HG03095 (cell line): Measurements from ENCODE around the gene RNFT2.
"Not testable (repeated sequence)": the region's sequence is repeated elsewhere in the genome, so short reads cannot be mapped to it uniquely, and the experiment has no call there.

Experiments
- ATAC-seq: cut with Tn5 transposase; IDR thresholded peaks from one replicate; pipeline ENCODE4 v1.9.1; 2021; ENCODE audit warnings: moderate library complexity; ENCODE audit not compliant: unreplicated experiment

Gene RNFT2

DNA sequence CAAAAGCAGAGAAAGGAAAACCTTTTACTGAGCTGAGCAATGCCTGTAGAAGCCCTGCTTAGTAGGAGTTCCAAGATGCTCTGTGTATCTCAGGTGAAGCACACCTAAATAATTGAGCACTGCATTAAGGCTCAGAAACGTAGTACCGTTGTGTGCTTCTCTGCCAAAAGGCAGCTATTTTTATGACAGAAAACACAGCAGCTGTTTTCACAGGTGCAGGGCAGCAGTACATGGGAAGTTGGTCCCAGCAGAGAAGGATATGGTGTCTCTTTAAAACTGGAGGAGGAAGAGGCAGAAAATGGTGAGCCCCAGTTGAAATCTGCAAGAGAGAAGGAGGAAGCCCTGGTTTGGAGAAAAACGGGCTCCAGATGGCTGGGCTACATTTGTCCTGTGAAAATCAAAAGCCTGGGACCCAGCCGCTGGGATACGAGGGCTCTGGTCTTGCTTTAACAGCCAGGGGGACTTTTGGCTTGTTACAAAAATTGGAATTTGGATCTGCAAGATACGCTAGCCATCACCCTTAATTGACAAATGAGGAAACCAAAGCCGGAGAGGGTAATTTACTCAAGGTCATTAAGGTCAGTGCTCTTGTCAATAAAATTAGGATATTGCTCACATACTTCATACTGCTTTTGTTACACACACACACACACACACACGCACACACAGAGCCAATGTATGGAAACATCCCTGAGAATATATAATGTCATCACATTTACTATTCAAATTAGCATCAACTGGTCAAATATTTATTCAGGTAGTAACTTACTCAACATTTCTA, 27.6 kb upstream of the RNFT2 start:
- no peak for ATAC-seq

GRCh38 chr12:116712458-116713303, 25.4 kb upstream of the RNFT2 start:
- no peak for ATAC-seq

GRCh38 chr12:116713527-116713926, 24.6 kb upstream of the RNFT2 start:
- ATAC-seq = no peak

DNA sequence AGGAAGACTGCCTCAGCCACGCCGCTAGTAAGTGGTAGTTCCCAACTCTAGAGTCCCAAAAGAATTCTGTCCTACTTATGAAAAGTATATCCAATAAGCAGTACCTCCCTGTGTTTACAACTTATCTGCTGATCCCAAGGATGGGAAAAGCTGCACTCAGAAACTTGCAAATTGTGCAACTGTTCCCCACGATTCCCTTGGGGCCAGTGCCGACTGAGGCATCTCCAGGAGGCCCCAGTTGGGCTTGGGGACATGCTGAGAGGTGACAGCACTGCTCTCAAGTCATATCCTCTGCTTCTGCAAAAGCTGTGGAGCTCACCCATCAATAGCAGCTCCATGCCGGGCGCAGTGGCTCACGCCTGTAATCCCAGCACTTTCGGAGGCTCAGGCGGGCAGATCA, 23.9 kb upstream of the RNFT2 start:
- ATAC-seq = no peak

DNA sequence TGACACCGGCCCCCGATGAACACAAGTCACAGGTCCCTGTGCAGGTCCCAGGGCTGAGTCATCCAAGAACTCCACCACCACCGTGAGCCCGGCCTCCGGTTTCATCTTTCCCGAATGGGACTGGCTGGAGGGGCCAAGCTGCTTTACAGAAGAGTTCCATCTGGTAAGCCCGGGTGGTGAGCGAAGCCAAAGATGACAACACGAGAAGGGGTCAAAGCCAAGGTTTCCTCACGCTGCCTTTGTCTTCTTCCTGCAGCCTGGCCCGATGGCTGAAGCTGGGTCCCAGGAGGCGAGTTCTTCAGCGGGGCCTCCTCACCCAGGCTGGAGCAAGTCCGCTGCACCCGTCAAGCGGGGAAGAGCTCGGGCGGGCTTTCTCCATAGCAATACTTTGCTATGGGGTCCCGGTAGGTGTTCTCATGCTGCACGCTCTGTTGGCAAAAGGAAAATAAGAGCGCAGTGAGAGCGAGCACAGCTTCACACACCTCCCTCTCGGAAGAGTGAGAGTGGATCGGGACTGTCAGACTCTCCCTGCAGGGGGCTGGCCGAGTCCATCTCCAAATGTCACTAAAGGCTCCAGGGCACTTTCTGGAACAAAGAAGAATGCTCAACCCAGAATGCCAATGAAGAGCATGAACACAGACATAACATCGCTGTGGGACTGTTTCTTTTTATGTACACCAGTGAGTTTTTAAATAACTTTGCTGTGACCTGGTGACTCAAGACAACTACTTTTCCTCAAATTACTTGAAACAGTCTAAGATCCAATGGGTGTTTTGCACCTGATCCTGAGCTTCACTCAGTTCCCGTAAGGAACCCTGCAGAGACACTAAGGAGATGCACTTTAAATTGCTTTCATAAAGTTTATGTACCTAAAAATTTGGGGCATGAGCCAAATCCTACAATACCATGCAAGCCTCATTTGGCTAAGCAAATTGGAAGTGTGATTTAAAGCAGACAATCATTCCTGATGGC, 20.4 kb upstream of the RNFT2 start:
- ATAC-seq = no peak

DNA sequence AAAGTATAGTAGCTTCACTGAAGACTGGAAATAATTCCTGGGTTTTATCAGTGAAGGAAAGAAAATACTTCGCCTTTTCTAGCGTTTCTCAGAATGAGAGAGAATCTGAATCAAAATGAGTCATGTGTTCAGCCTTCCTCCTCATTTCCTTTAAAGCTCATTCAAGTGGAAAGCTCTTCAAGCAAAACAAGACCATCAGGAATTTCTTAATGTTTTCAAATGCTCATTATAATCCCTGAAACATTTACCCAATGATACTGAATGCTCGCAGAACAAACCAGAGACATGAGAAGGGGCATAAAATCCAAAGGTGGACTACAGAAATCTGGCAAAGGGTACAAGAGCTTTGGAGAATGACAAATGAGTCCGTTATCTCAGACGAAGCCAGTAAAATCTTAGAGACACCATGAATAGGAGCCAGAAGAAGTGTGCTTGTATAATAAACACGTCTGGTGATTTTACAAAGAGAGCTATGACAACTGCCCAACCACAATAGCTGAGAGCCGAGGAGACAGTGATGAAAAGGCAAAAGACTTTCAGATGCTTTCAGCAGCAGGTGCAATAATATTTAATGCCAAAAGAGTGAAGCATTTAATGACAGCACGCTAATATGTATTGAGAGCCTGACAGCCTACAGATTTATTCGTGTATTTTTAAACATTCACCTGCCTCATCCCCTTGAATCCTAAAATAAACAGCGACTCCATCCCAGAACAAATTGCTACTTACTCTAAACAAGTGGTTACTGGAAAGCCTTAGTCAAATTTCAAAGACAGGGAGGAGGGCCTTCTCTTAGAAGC, 19.3 kb upstream of the RNFT2 start:
- no peak for ATAC-seq

DNA sequence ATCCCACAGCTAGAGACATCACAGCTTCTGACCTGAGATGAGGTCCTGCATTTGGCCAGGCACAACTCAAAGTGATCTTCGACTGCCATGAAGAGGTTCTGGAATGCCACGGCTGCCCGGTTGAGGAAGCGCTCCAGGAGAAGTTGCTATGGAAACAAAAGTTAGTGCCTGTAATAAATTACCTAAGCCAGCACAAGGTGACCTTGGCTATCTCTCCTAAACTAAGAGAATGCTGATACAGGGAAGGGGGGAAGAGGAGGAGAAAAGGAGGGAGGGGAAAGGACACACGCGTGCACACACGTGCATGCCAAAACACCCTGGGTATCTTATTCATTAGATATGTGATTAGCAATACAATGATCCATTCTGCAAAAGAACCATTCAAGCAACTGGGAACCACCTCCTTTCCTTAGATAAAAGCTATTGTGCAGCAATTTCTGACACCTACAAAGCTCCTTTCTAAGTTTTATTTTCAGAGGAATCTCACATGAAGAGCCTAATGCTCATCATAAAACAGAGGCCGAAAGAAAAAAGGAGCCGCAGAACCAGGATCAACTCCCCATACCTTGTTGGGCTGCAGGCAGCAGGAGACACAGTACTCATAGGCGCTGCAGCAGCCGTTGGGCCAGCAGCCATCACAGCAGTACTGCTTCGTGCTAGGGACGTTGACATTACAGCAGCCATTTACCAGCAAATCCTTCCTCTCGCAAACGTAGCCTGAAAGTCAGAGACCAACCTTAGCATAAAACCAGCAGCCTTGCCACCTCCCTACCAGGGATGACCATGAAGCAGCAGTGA, 18.2 kb upstream of the RNFT2 start:
- no peak for ATAC-seq

DNA sequence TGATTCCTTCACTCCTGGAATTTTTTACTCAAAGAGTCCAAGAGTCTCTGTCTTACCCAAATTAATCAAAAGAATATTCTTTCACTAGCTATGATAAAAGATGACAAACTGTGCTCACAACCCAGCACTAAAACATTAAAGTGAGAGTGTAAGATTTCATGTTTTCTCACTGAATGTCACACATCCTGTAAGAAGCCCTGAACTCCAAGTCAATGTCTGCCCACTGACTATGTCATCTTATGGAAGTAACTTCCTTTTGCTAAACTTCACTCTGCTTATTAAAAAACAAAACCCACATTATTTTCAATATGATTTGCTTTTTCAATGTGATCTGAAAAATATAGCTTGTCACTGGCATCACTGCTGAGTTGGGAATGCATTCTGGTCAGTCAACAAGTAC, 15.9 kb upstream of the RNFT2 start:
- ATAC-seq = no peak

DNA sequence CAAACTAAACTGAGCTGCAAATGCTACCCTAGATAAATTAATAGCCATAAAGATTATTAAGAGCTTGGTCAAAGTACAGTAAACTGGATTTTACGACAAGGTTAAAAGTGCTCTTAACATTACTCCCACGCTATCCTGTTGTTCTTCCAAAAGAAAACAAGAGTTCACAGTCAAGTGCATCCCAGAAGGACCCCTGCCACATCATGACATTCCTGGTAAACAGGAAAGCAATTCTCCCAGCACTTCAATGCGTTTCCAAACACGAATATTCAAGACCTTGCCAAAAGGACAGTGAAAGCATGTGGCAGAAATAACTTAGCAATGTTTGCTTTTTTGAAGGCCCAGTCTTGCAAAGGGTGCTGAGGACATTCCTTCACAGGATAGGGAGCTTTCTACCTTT, 11.4 kb upstream of the RNFT2 start:
- no peak for ATAC-seq

DNA sequence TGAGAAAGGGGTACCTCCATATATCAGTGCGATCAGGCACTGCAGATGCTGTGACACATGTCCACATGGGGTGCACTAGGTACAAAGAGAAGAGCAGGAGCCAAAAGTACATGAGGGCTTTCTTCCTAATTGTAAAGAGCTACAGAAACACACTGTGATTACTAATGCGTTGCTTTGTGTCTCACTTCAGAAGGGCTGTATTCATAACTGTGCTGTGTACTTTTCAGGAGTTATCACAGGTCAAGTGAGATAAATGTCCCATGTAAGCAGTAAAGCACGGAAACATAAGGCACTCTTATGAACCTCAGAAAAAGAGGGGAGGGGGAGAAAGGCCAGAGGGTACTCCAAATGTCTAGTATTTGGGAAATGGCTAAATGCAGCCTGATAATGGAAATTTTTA, 10.9 kb upstream of the RNFT2 start:
- no peak for ATAC-seq

DNA sequence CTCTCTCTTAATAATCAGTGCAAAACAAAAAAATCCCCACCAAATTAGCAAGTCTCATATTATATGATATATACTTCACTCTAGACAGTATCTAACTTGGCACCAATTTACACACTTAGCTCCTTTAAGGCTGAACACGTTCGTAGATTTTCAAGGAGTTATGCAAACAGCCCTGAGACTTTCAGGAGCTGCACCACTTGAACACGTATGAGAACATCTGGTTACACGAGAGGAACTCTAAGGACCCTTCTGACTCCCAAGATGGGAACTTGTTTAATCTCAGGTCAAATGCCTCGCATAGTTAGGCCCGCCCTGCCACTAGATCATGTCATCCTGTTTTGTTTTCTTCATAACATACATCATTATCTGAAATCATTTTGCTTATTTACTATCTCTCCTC, 10.2 kb upstream of the RNFT2 start:
- ATAC-seq = no peak

DNA sequence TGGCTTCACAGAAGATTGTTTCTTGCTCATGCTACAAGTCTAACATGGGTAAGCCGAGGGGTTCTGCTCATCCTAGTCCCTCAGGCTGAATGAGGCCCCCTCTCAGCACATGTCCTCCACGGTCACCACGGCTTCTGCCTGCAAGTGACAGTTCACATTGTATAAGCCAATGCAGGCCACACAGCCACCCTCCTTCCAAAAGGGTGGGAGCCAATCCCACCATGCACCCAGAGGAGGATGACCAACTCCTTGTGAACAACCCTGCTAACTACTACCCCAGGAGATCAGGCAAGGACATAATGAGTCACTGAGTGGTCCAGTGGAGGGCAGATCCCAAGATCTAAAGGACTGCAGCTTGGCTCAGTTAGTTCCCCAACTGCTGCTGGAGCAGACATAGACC, 6.3 kb upstream of the RNFT2 start:
- ATAC-seq = no peak

DNA sequence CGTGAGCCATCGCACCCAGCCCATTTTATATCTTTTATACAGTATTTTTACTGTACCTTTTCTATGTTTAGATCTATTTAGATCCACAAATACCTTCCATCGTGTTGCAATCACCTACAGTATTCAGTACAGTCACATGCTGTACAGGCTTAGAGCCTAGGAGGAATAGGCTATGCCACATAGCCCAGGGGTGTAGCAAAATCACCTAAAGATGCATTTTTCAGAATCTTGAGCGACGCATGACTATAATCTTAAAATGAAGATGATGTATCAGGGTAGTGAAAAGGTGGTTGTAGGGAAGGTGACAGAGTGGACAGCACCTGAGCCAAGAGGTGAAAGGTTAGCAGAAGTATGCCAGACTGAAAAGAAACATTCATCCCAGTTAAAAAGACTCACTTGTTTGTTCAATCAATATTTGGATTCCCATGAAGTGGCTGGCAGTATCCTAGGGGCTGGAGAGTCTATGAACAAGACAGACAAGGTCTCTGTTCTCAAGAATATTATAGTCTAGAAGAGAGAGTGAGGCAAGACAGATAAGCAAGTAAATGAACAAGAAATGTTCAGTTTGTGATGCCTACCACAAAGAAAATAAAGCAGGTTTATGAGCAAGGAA, 3.9 kb upstream of the RNFT2 start:
- no peak for ATAC-seq

DNA sequence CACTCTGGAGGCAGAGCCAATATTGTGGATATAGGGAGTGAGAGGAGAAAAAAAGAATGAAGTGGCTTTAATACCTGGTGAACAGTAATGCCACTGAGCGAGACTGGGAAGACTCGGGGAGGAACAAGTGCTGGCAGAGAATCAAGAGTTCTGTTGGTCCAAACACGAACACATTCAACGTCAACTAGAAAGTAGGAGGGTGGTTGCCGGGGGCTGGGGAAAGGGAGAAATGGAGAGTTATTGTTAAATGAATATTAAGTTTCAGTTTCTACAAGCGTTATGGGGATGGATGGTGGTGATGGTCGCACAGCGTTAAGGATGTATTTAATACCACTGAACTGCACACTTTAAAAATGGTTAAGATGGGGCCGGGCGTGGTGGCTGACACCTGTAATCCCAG, 3.0 kb upstream of the RNFT2 start:
- ATAC-seq = no peak

DNA sequence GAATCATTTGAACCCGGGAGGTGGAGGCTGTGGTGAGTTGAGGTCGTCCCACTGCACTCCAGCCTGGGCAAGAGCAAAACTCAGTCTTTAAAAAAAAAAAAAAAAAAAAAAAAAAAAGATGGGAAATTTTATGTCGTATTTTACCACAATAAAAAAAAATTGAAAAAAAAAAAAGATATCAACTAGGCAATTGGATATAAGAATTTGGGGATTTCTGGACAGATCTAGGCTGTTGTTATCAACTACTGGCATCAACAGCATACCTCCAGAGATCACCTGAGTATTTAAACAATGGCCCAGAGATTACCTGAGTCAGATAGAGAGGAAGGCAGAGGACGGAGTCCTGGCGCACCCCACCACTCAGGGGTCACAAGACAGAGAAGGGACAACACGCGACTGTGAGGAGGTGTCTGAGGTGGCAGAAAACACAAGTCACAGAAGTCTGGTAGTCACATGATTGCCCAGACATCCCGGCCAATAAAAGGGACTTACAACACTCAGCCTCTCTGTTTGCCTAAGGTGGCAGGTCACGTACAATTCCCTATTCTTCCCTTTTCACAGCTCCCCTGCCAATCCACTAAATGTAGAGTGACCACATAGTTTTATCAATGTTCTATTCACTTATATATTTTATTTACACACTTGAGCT, 2.0 kb upstream of the RNFT2 start:
- ATAC-seq = no peak

DNA sequence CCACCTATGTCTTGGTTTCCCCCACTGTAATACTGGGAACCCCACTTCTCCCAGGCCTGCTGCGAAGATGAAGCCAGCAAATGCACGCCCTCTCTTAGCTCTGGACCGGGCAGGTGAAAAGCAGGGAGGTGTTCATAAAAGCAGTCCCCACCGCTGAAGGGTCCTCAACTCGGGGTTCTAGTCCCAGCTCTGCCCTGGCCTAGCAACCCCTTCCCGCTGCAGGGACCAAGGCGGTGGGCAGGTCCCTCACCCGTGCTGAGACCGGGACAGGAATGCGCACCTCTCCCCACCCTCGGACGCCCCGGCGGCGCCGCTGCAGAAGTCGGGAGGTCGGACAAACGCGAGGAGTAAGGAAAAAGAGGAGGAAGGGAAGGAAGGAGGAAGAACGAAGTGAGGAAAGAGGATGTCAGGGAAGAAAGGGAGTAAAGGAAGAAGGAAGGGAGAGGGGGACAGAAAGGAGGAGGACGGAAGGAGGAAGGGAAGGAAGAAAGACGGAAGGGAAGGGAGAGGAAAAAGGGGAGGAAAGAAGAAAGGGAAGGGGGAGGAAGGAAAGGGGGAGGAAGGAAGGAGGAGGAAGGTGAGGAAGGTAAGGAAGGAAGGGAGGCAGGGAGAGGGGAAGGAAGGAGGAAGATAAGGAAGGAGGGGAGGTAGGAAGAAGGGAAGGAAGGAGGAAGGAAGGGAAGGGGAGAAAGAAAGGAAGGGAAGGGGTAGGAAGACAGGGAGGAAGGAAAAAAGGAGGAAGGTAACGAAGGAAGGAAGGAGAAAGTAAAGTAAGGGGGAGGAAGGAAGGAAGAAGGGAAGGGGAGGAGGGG, 947 bp upstream of the RNFT2 start:
- ATAC-seq = no peak

GRCh38 chr12:116739381-116739887, 1.3 kb downstream of the RNFT2 start:
- ATAC-seq = no peak

- not testable (repeated sequence) for ATAC-seq
Measured at GRCh38 chr12:116742787-116743186, 4.7 kb downstream of the RNFT2 start.
